Dendritic cell treated with granulocyte-macrophage colony-stimulating factor and Interleukin-4, amounts not matched to agents 40 ng/mL and 50 ng/mL, for 4 days (primary cell): Measurements from ENCODE around the gene MTG1.

Source experiments
- H3K27ac Mint-ChIP-seq: one replicate; pipeline ENCODE4 v1.8.0; 2022; ENCODE audit warnings: mild to moderate bottlenecking, mixed read lengths
- H3K27me3 Mint-ChIP-seq: one replicate; pipeline ENCODE4 v1.8.0; 2022; ENCODE audit warnings: mild to moderate bottlenecking, mixed read lengths
- H3K36me3 Mint-ChIP-seq: one replicate; pipeline ENCODE4 v1.8.0; 2022; ENCODE audit warnings: low read depth, mixed read lengths
- H3K4me1 Mint-ChIP-seq: one replicate; pipeline ENCODE4 v1.8.0; 2022; ENCODE audit warnings: low read depth, mixed read lengths
- H3K4me3 Mint-ChIP-seq: one replicate; pipeline ENCODE4 v1.8.0; 2022; ENCODE audit warnings: mild to moderate bottlenecking, moderate library complexity, mixed read lengths
- H3K9me3 Mint-ChIP-seq: one replicate; pipeline ENCODE4 v1.8.0; 2022; ENCODE audit warnings: mixed read lengths
- intact Hi-C: fragments of 100-400 bp; cut with micrococcal nuclease; formaldehyde crosslinking; loops from one replicate; pipeline ENCODE4 v1.15.0; 2022

The MTG1 gene

GRCh38 chr10:133391249-133391635, 2.7 kb upstream of the MTG1 start:
- no peak overlapping the region for H3K4me3 Mint-ChIP-seq
- no peaks in the 10 kb centered on the region for H3K27me3 Mint-ChIP-seq
- H3K4me1 Mint-ChIP-seq, result peaks cover 73% of the 10 kb centered on the region
- intact Hi-C loops, result loop anchor here (5.0 kb wide), 1 partner anchor 34 kb away; the partner anchor contains the start of gene FUOM
- no peaks in the 10 kb centered on the region for H3K9me3 Mint-ChIP-seq
- H3K27ac Mint-ChIP-seq, result peak overlapping the region; percentile 55
- peaks cover 55% of the 10 kb centered on the region for H3K36me3 Mint-ChIP-seq

GRCh38 chr10:133391761-133392518, 2.0 kb upstream of the MTG1 start:
- Mint-ChIP-seq H3K4me3 (no peak overlapping the region), H3K27me3 (no peaks in the 10 kb centered on the region), H3K27ac (peak overlapping the region; percentile 31), H3K36me3 (peaks cover 52% of the 10 kb centered on the region), H3K4me1 (peaks cover 75% of the 10 kb centered on the region), H3K9me3 (no peaks in the 10 kb centered on the region)
- intact Hi-C loops, result loop anchor here (5.0 kb wide), 1 partner anchor 35 kb away; the partner anchor contains the start of gene FUOM

DNA sequence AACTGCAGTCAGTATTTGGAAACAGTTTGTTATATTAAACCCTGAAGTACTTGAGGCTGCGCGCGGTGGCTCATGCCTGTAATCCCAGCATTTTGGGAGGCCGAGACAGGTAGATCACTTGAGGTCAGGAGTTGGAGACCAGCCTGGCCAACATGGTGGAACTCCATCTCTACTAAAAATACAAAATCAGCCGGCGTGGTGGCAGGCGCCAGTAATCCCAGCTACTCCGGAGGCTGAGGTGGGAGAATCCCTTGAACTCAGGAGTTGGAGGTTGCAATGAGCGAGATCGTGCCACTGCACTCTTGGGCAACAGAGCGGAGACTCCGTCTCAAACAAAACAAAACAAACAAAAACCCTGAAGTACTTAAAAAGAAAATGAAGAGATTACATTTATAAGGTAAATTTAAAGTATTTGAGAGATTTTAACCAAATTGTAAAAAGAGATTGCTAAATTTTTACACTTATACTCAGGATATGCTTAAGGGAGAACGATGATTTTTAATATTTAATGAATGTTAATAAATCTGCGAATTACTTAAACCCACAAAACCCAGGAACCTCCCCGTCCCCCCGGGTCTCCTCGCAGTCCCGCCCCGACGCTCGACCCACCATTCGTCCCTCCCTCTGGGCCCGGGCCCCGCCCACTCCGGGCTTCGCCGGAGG, 425 bp upstream of the MTG1 start:
- intact Hi-C loops, result loop anchor here (1.0 to 5.0 kb wide), 2 partner anchors 20 to 36 kb away; partner anchors contain the start of genes ECHS1 and FUOM
- Mint-ChIP-seq H3K36me3 (peaks cover 52% of the 10 kb centered on the region), H3K4me1 (peaks cover 65% of the 10 kb centered on the region), H3K27ac (peak overlapping the region; percentile 93), H3K27me3 (no peaks in the 10 kb centered on the region), H3K4me3 (peak overlapping the region; percentile 88), H3K9me3 (no peaks in the 10 kb centered on the region)

- H3K27me3 Mint-ChIP-seq, result no peaks in the 10 kb centered on the region
- intact Hi-C loops, result loop anchor here (1.0 to 5.0 kb wide), 2 partner anchors 22 to 38 kb away; partner anchors contain the start of genes ECHS1 and FUOM
- H3K9me3 Mint-ChIP-seq, result no peaks in the 10 kb centered on the region
- H3K27ac Mint-ChIP-seq, result peak overlapping the region; percentile 93
- peak overlapping the region; percentile 88 for H3K4me3 Mint-ChIP-seq
- peaks cover 57% of the 10 kb centered on the region for H3K36me3 Mint-ChIP-seq
- peaks cover 58% of the 10 kb centered on the region for H3K4me1 Mint-ChIP-seq
These were observed 854 bp downstream of the MTG1 start for GRCh38 chr10:133394801-133395221.

DNA sequence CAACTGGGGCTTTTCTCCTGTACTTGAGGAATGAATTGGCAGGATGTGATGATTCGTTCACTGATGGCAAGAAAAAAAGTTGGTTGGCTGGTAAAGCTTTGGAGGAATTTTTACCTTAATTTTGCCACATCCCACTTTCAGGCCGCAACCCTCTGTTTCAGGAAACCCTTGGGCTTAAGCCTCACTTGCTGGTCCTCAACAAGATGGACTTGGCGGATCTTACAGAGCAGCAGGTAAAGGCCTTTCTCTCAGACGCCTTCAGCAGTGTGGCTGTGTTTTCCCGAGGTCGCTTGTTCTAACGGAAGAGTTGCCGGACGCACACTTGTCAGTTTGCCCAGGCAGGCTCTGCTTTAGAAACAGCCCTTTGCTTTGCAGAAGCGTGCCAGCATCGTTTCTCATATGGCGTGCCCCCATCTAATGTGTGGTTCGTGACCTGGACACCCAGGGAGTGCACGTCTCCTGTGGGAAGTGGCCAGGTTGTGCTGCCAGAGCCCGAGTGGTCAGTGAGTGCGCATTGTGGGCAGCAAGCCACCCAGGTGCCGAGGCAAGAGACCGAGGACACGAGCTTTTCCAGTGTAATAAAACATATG, 2.2 kb downstream of the MTG1 start:
- H3K27ac Mint-ChIP-seq, result no peak overlapping the region
- intact Hi-C loops, result no loop called here
- H3K4me1 Mint-ChIP-seq, result peaks cover 52% of the 10 kb centered on the region
- H3K27me3 Mint-ChIP-seq, result no peaks in the 10 kb centered on the region
- H3K9me3 Mint-ChIP-seq, result no peaks in the 10 kb centered on the region
- no peak overlapping the region for H3K4me3 Mint-ChIP-seq
- H3K36me3 Mint-ChIP-seq, result peaks cover 59% of the 10 kb centered on the region

- Mint-ChIP-seq H3K4me1 (peaks cover 37% of the 10 kb centered on the region), H3K4me3 (no peak overlapping the region), H3K27ac (peak overlapping the region; percentile 12), H3K9me3 (no peaks in the 10 kb centered on the region), H3K36me3 (peaks cover 63% of the 10 kb centered on the region), H3K27me3 (no peaks in the 10 kb centered on the region)
- intact Hi-C loops, result no loop called here
These were observed 4.0 kb downstream of the MTG1 start for GRCh38 chr10:133397938-133398337.

DNA sequence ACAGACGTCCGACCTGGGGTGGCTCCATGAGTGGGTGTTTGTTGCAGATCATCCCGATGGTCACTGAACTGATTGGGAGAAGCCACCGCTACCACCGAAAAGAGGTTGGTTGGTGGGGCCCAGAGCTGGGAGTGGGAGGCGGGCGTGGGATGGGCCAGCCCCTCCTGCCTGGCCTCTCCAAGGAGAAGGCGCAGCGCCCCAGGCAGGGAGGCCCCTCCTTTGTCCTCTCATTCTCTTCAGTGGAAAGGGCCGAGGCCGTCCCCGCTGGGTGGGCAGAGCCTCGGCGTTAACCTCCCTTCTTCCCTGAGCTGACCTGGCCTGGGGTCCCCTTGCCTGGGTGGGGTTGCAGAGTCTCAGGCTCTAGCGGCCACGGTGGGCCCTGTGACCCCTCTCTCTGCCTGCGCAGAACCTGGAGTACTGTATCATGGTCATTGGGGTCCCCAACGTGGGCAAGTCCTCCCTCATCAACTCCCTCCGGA, 5.2 kb downstream of the MTG1 start:
- Mint-ChIP-seq H3K36me3 (peaks cover 75% of the 10 kb centered on the region), H3K4me1 (peaks cover 28% of the 10 kb centered on the region), H3K27me3 (no peaks in the 10 kb centered on the region), H3K9me3 (no peaks in the 10 kb centered on the region), H3K27ac (no peak overlapping the region), H3K4me3 (no peak overlapping the region)
- intact Hi-C loops, result no loop called here

GRCh38 chr10:133400624-133401424, 6.9 kb downstream of the MTG1 start:
- intact Hi-C loops, result no loop called here
- Mint-ChIP-seq H3K27ac (no peak overlapping the region), H3K4me1 (peaks cover 21% of the 10 kb centered on the region), H3K27me3 (no peaks in the 10 kb centered on the region), H3K4me3 (no peak overlapping the region), H3K9me3 (no peaks in the 10 kb centered on the region), H3K36me3 (peaks cover 92% of the 10 kb centered on the region)

GRCh38 chr10:133401500-133401899, 7.5 kb downstream of the MTG1 start:
- Mint-ChIP-seq H3K36me3 (peaks cover 99% of the 10 kb centered on the region), H3K27ac (no peak overlapping the region), H3K4me3 (no peak overlapping the region), H3K9me3 (no peaks in the 10 kb centered on the region), H3K4me1 (peaks cover 22% of the 10 kb centered on the region), H3K27me3 (no peaks in the 10 kb centered on the region)
- intact Hi-C loops, result no loop called here

DNA sequence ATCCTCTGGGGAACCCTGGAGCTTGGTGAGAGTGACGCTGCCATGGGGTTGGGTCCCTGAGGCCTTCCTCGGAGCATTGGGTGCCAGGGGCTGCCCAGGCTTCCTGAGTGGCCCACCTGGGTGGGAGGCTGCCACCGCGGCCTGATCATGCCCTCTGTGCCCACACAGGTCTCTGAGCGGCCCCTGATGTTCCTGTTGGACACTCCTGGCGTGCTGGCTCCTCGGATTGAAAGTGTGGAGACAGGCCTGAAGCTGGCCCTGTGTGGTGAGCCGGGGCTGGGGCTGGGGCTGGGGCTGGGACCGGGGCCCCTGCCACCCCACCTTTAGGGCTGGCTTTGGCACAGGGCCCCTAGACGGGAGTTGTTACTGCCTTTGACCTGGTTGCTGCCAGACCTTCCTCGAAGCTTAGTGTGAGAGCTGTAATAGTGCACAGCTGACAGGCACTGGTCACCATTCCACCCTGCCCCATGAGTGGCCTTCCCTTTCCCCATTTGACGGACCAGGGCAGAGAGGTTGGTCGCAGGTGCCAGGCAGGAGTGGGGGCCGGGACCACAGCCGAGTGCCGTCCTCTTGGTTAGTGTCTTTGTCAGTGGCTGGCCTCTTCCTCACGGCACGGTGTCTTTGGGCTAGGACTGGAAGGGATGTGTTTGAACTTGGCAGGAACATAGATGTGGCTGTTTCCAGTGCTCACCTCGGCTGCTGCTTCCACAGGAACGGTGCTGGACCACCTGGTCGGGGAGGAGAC, 8.2 kb downstream of the MTG1 start:
- intact Hi-C loops, result no loop called here
- Mint-ChIP-seq H3K36me3 (peaks cover 100% of the 10 kb centered on the region), H3K4me1 (peaks cover 18% of the 10 kb centered on the region), H3K27me3 (no peaks in the 10 kb centered on the region), H3K9me3 (no peaks in the 10 kb centered on the region), H3K4me3 (no peak overlapping the region), H3K27ac (no peak overlapping the region)

DNA sequence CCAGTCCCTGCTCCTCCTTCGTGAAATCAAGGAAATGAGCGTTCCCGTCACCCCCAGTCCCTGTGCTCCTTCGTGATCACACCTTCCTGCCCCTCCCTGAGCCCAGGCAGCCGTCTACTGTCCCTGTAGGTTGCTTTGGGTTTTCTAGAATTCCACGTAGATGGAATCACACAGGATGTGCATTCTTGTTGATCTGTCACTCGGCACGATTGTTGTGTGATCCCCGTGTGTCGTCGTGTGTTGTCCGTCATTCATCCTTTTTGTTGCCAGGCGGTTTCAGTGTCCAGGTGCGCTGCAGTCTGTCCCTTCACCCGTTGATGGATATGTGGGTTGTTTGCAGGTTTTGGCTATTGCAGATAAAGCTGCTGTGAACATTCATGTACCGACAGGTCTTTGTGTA, 9.4 kb downstream of the MTG1 start:
- intact Hi-C loops, result no loop called here
- no peaks in the 10 kb centered on the region for H3K9me3 Mint-ChIP-seq
- peaks cover 100% of the 10 kb centered on the region for H3K36me3 Mint-ChIP-seq
- no peaks in the 10 kb centered on the region for H3K27me3 Mint-ChIP-seq
- no peak overlapping the region for H3K4me3 Mint-ChIP-seq
- peaks cover 15% of the 10 kb centered on the region for H3K4me1 Mint-ChIP-seq
- no peak overlapping the region for H3K27ac Mint-ChIP-seq

- H3K4me1 Mint-ChIP-seq, result peaks cover 17% of the 10 kb centered on the region
- H3K27ac Mint-ChIP-seq, result no peak overlapping the region
- H3K4me3 Mint-ChIP-seq, result no peak overlapping the region
- peaks cover 3% of the 10 kb centered on the region for H3K9me3 Mint-ChIP-seq
- no peaks in the 10 kb centered on the region for H3K27me3 Mint-ChIP-seq
- peaks cover 100% of the 10 kb centered on the region for H3K36me3 Mint-ChIP-seq
- intact Hi-C loops, result no loop called here
These were observed 9.8 kb downstream of the MTG1 start for GRCh38 chr10:133403784-133404183.

DNA sequence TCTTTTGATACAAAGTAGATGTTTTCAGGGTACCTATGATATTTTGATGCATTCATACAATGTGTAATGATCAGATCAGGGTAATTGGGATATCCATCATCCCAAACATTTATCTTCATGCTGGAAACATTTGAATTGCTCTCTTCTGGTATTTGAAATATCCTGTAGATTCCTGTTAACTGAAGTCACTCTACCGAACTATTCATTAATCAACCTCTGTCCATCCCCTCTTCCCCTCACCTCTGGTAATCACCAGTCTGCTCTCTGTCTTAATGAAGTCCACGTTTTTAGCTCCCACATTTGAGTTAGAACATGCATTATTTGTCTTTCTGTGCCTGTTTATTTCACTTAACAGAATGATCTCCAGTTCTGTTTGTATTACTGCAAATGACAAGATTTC, 11.3 kb downstream of the MTG1 start:
- Mint-ChIP-seq H3K27me3 (no peaks in the 10 kb centered on the region), H3K4me3 (no peak overlapping the region), H3K27ac (no peak overlapping the region), H3K9me3 (peaks cover 14% of the 10 kb centered on the region), H3K36me3 (peaks cover 100% of the 10 kb centered on the region), H3K4me1 (peaks cover 13% of the 10 kb centered on the region)
- intact Hi-C loops, result no loop called here
